CD4-positive, alpha-beta T cell (primary cell): ENCODE results near the gene ZNF283. TPM values are rescaled to one million over a fixed set of nuclear protein-coding genes. Genes with fewer than 3 reads are reported as not detected.
A peak's percentile ranks its signal among the peaks of the same experiment; 100 is the strongest.
"Not testable (repeated sequence)": the region's sequence is repeated elsewhere in the genome, so short reads cannot be mapped to it uniquely, and the experiment has no call there.

Experiments used
- ATAC-seq: fragments of 200-7000 bp; cut with Tn5 transposase; one replicate; pipeline ENCODE4 v1.10.0; 2022; ENCODE audit warnings: mild to moderate bottlenecking; ENCODE audit not compliant: poor library complexity
- CTCF ChIA-PET: fragments of 350-600 bp; sonication (Branson Sonifier 250); formaldehyde crosslinking; loops from one replicate; lab custom pipeline; 2021; ENCODE audit warnings: antibody characterized with exemption, inconsistent platforms; lab: Charles Lee
- POLR2A ChIA-PET: fragments of 350-600 bp; sonication (Branson Sonifier 250); formaldehyde crosslinking; loops from one replicate; lab custom pipeline; 2021; ENCODE audit warnings: antibody characterized with exemption, inconsistent platforms; lab: Charles Lee
- DNase-seq, 14 experiments: peaks; one replicate each; pipeline ENCODE4 v3.0.0-alpha.2; 2013 to 2020; ENCODE audit warnings: mixed read lengths in 2 of 14
- H3K27ac ChIP-seq, 2 donors: one replicate each; pipeline versions ENCODE4 v1.5.1 to v1.7.0; 2013; ENCODE audit warnings: low read length in 2 of 2, low read depth in 1 of 2, mild to moderate bottlenecking in 1 of 2
- H3K27me3 ChIP-seq, 2 experiments: 1 replicate in 1 of 2; 2 replicates in 1 of 2; pipeline versions ENCODE4 v1.6.1 to v1.7.0; 2013; ENCODE audit warnings: low read length in 2 of 2, control low read depth in 1 of 2, mild to moderate bottlenecking in 1 of 2, moderate library complexity in 1 of 2; ENCODE audit not compliant: insufficient read depth in 2 of 2, control insufficient read depth in 1 of 2
- H3K36me3 ChIP-seq: one replicate; pipeline ENCODE4 v1.6.1; 2013; ENCODE audit warnings: low read length, control low read depth; ENCODE audit not compliant: insufficient read depth
- H3K4me1 ChIP-seq: one replicate; pipeline ENCODE4 v1.6.1; 2013; ENCODE audit warnings: low read length, control low read depth; ENCODE audit not compliant: insufficient read depth
- H3K4me3 ChIP-seq: one replicate; pipeline ENCODE4 v1.5.1; 2013; ENCODE audit warnings: mild to moderate bottlenecking, low read length, moderate library complexity
- H3K9me3 ChIP-seq, 2 experiments: 1 replicate in 1 of 2; 2 replicates in 1 of 2; pipeline versions ENCODE4 v1.6.1 to v1.7.0; 2013; ENCODE audit warnings: low read length in 2 of 2, mild to moderate bottlenecking in 2 of 2, control low read depth in 1 of 2, moderate library complexity in 1 of 2; ENCODE audit not compliant: control insufficient read depth in 1 of 2, insufficient read depth in 1 of 2
- H3K27ac Mint-ChIP-seq: one replicate; pipeline ENCODE4 v1.8.0; 2020; ENCODE audit warnings: mixed read lengths
- H3K27me3 Mint-ChIP-seq: one replicate; pipeline ENCODE4 v1.8.0; 2021; ENCODE audit warnings: mixed read lengths
- H3K36me3 Mint-ChIP-seq: one replicate; pipeline ENCODE4 v1.8.0; 2021; ENCODE audit warnings: low read depth, mixed read lengths
- H3K4me1 Mint-ChIP-seq: one replicate; pipeline ENCODE4 v1.8.0; 2021; ENCODE audit warnings: low read depth, mixed read lengths
- H3K4me3 Mint-ChIP-seq: one replicate; pipeline ENCODE4 v1.8.0; 2020; ENCODE audit warnings: mild to moderate bottlenecking, mixed read lengths
- H3K9me3 Mint-ChIP-seq: one replicate; pipeline ENCODE4 v1.8.0; 2020; ENCODE audit warnings: mixed read lengths
- CTCF ChIP-seq: fragments of 200-600 bp; IDR thresholded peaks from one replicate; pipeline ENCODE4 v1.8.0; 2022; ENCODE audit warnings: antibody characterized with exemption, mild to moderate bottlenecking
- intact Hi-C, 2 experiments: fragments of 100-400 bp; cut with DNase I in 1 of 2; cut with micrococcal nuclease in 1 of 2; formaldehyde crosslinking; loops; one replicate each; pipeline versions ENCODE4 v1.15.1 to v1.9.0; 2023 to 2025; cut with DNase I, micrococcal nuclease
- total RNA-seq, 174 experiments: library from RNA in 2 of 174; stranded (reverse) in 2 of 174; gene quantifications; one replicate each; pipeline ENCODE4 v1.2.3 and lab custom pipeline; 2021 to 2026

ZNF283 gene
- total RNA-seq, 2 experiments from 2014 or later, result 2.3 to 3.7 TPM

GRCh38 chr19:43820098-43820883 is 6.8 kb upstream of the ZNF283 start:
- peaks cover 9% of the 10 kb centered on the region for H3K4me1 ChIP-seq
- H3K27me3 Mint-ChIP-seq, result peaks cover 50% of the 10 kb centered on the region
- peak overlapping the region; percentile 88 for H3K4me3 Mint-ChIP-seq
- H3K9me3 ChIP-seq, result peaks cover 0 to 7% of the 10 kb centered on the region in 2 experiments
- DNase-seq (peak in 8 of 14 experiments; percentile 6 to 41 (median 31)), ATAC-seq (peak; percentile 56)
- ChIA-PET POLR2A (no interaction called here), CTCF (interaction anchor here (1.3 kb wide), 1 partner anchor 11 kb away, joined by 5 read pairs; no protein-coding TSS in a partner anchor)
- no peak overlapping the region for H3K27ac Mint-ChIP-seq
- H3K4me3 ChIP-seq, result peak overlapping the region; percentile 57
- H3K27ac ChIP-seq, result no peak overlapping the region
- intact Hi-C loops, result no loop called here
- H3K4me1 Mint-ChIP-seq, result peaks cover 8% of the 10 kb centered on the region
- no peaks in the 10 kb centered on the region for H3K9me3 Mint-ChIP-seq
- TF ChIP-seq CTCF, result no peak
- H3K27me3 ChIP-seq, result peaks cover 12 to 16% of the 10 kb centered on the region in 2 experiments
- H3K36me3 ChIP-seq, result no peaks in the 10 kb centered on the region
- no peaks in the 10 kb centered on the region for H3K36me3 Mint-ChIP-seq

GRCh38 chr19:43820884-43821215 is 6.3 kb upstream of the ZNF283 start:
- H3K36me3 Mint-ChIP-seq, result no peaks in the 10 kb centered on the region
- Histone ChIP-seq H3K27ac (no peak overlapping the region), H3K9me3 (peaks cover 0 to 7% of the 10 kb centered on the region in 2 experiments), H3K27me3 (peaks cover 12 to 16% of the 10 kb centered on the region in 2 experiments), H3K4me3 (peak overlapping the region; percentile 57), H3K36me3 (no peaks in the 10 kb centered on the region), H3K4me1 (peaks cover 9% of the 10 kb centered on the region)
- ChIA-PET CTCF (interaction anchor here (1.3 kb wide), 1 partner anchor 11 kb away, joined by 5 read pairs; no protein-coding TSS in a partner anchor), POLR2A (no interaction called here)
- intact Hi-C loops, result no loop called here
- no peaks in the 10 kb centered on the region for H3K9me3 Mint-ChIP-seq
- no peak overlapping the region for H3K27ac Mint-ChIP-seq
- H3K27me3 Mint-ChIP-seq, result peaks cover 50% of the 10 kb centered on the region
- no peak for ATAC-seq
- H3K4me1 Mint-ChIP-seq, result peaks cover 8% of the 10 kb centered on the region
- H3K4me3 Mint-ChIP-seq, result peak overlapping the region; percentile 88
- no peak for DNase-seq
- no peak for TF ChIP-seq CTCF

GRCh38 chr19:43823856-43824255 is 3.3 kb upstream of the ZNF283 start:
- H3K27ac Mint-ChIP-seq, intact Hi-C loops, DNase-seq, H3K4me3 ChIP-seq, ATAC-seq, H3K9me3 ChIP-seq, H3K36me3 ChIP-seq, POLR2A ChIA-PET, H3K9me3 Mint-ChIP-seq, H3K27ac ChIP-seq: not testable (repeated sequence)
- peaks cover 12 to 16% of the 10 kb centered on the region in 2 experiments for H3K27me3 ChIP-seq
- CTCF ChIA-PET, result interaction anchor here (1.7 kb wide), 1 partner anchor 57 kb away, joined by 3 read pairs; no protein-coding TSS in a partner anchor
- peaks cover 41% of the 10 kb centered on the region for H3K27me3 Mint-ChIP-seq
- peaks cover 26% of the 10 kb centered on the region for H3K4me1 ChIP-seq
- peaks cover 23% of the 10 kb centered on the region for H3K36me3 Mint-ChIP-seq
- peak overlapping the region; percentile 1 for H3K4me3 Mint-ChIP-seq
- peaks cover 26% of the 10 kb centered on the region for H3K4me1 Mint-ChIP-seq

GRCh38 chr19:43824572-43824971 is 2.5 kb upstream of the ZNF283 start:
- H3K9me3 ChIP-seq, H3K4me3 ChIP-seq, ATAC-seq, DNase-seq, H3K27ac ChIP-seq, intact Hi-C loops, H3K9me3 Mint-ChIP-seq, CTCF ChIA-PET, H3K36me3 ChIP-seq, H3K27ac Mint-ChIP-seq, POLR2A ChIA-PET: not testable (repeated sequence)
- H3K27me3 Mint-ChIP-seq, result peaks cover 36% of the 10 kb centered on the region
- H3K36me3 Mint-ChIP-seq, result peaks cover 30% of the 10 kb centered on the region
- H3K4me1 Mint-ChIP-seq, result peaks cover 26% of the 10 kb centered on the region
- peak overlapping the region; percentile 49 for H3K4me3 Mint-ChIP-seq
- H3K27me3 ChIP-seq, result peaks cover 7 to 11% of the 10 kb centered on the region in 2 experiments
- peaks cover 26% of the 10 kb centered on the region for H3K4me1 ChIP-seq
